Neural crest cell (in vitro differentiated cells): ENCODE measurements around the gene POLR3A. TPM values are rescaled to one million over a fixed set of nuclear protein-coding genes. Genes with fewer than 3 reads are reported as not detected.

Experiments used
- DNase-seq: peaks from one replicate; pipeline ENCODE4 v3.0.0; 2021; ENCODE audit warnings: low read depth, mixed read lengths, low spot score
- H3K27ac Mint-ChIP-seq: one replicate; pipeline ENCODE4 v1.8.0; 2021; ENCODE audit warnings: mild to moderate bottlenecking, mixed read lengths; ENCODE audit not compliant: unreplicated experiment
- H3K27me3 Mint-ChIP-seq: 2 replicates; pipeline ENCODE4 v1.8.0; 2021; ENCODE audit warnings: low read depth, mild to moderate bottlenecking, mixed read lengths
- H3K36me3 Mint-ChIP-seq: 2 replicates; pipeline ENCODE4 v1.8.0; 2021; ENCODE audit warnings: low read depth, mild to moderate bottlenecking, mixed read lengths
- H3K4me1 Mint-ChIP-seq: 2 replicates; pipeline ENCODE4 v1.8.0; 2021; ENCODE audit warnings: mixed read lengths
- H3K4me3 Mint-ChIP-seq: one replicate; pipeline ENCODE4 v1.8.0; 2021; ENCODE audit warnings: mild to moderate bottlenecking, mixed read lengths
- H3K9me3 Mint-ChIP-seq: 2 replicates; pipeline ENCODE4 v1.8.0; 2021; ENCODE audit warnings: mixed read lengths
- total RNA-seq: library from RNA; stranded (reverse); gene quantifications from 2 replicates; pipeline ENCODE4 v1.2.1, GENCODE V29; 2021
- TF ChIP-seq, protein P1 (sequence below): fragments of 200-600 bp; sonication (generic); conservative IDR thresholded peaks from 2 replicates; pipeline ENCODE4 v1.5.0; 2021; ENCODE audit warnings: antibody characterized with exemption, mild to moderate bottlenecking

The POLR3A gene
- total RNA-seq, 1 donor from 2014 or later, result 28.9 TPM

DNA sequence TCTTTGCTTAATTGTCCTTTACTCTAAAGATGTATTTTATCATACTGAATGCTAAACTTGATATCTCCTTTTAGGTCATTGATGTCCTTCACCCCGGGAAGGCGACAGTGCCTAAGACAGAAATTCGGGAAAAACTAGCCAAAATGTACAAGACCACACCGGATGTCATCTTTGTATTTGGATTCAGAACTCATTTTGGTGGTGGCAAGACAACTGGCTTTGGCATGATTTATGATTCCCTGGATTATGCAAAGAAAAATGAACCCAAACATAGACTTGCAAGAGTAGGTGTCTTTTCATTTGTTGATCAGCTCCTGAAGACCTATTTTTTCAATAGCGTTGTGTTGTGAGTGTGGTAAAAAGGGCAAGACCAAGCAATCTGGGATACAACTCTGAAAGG lies 6.1 kb upstream of the POLR3A start:
- Mint-ChIP-seq H3K27ac (peak overlapping the region; percentile 28), H3K4me1 (peaks cover 53% of the 10 kb centered on the region)

DNA sequence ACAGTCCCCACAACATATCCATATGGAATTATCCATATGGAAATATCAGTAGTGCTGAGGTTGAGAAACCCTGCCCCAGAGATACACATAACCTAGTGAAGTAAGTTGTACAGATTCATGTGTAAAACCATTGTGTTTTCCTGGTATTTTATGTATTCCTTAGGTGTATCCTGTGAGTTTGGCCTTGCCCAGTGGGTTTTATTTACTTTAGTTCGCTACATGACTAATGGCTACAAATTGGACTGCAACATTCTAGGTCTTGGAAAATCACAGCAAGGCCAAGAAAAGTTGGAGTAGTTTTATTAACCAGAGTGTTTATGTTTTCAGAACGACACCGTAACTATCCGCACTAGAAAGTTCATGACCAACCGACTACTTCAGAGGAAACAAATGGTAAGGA lies 5.7 kb upstream of the POLR3A start:
- DNase-seq, result no peak
- no peak overlapping the region for H3K27ac Mint-ChIP-seq
- H3K4me1 Mint-ChIP-seq, result peaks cover 53% of the 10 kb centered on the region
- no peaks in the 10 kb centered on the region for H3K9me3 Mint-ChIP-seq
- H3K4me3 Mint-ChIP-seq, result peak overlapping the region; percentile 98
- H3K36me3 Mint-ChIP-seq, result peaks cover 19% of the 10 kb centered on the region
- TF ChIP-seq, protein P1, sequence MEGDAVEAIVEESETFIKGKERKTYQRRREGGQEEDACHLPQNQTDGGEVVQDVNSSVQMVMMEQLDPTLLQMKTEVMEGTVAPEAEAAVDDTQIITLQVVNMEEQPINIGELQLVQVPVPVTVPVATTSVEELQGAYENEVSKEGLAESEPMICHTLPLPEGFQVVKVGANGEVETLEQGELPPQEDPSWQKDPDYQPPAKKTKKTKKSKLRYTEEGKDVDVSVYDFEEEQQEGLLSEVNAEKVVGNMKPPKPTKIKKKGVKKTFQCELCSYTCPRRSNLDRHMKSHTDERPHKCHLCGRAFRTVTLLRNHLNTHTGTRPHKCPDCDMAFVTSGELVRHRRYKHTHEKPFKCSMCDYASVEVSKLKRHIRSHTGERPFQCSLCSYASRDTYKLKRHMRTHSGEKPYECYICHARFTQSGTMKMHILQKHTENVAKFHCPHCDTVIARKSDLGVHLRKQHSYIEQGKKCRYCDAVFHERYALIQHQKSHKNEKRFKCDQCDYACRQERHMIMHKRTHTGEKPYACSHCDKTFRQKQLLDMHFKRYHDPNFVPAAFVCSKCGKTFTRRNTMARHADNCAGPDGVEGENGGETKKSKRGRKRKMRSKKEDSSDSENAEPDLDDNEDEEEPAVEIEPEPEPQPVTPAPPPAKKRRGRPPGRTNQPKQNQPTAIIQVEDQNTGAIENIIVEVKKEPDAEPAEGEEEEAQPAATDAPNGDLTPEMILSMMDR, result no peak
- no peaks in the 10 kb centered on the region for H3K27me3 Mint-ChIP-seq

More for the DNA sequence above, 6.1 kb upstream of the POLR3A start:
- TF ChIP-seq, protein P1, result no peak
- H3K36me3 Mint-ChIP-seq, result peaks cover 19% of the 10 kb centered on the region
- peak overlapping the region; percentile 98 for H3K4me3 Mint-ChIP-seq
- H3K27me3 Mint-ChIP-seq, result no peaks in the 10 kb centered on the region
- no peak for DNase-seq
- no peaks in the 10 kb centered on the region for H3K9me3 Mint-ChIP-seq

DNA sequence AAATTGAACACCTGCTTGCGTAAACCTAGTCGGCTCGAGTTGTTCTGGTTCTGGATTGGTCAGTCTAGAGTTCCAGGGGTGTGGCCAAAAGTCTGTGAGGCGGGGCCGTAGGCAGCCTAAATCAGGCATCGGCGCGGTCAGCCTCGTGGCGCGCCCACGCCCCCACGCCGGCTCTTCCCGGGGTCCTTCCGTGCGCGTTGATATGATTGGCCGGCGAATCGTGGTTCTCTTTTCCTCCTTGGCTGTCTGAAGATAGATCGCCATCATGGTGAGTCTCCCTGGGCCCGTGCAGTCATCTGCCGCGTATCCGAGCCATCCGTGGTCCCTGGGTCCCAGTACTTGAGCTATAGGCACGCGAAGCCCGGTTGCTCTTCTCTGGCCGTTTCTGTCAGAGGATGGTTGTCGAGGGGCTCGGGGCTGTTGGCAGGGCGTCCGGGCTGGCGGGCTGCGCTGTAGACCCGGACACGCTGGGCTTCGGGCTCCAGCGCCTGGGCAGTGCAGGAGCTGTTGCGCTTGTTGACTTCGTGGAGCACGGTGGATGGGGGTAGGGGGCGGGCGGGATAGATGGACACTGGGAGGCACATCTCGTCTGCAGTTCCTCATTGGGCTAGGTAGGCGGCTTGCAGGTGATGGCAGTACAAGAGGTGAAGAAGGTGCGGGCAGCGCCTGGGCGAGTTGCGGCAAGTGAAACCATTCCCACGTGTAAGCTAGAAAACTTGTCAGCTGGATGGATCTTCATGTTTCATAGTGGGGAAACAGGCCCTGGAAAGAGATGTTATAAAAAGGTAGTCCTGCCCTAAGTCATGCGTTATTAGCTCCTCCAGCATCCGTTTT lies 4.5 kb upstream of the POLR3A start, which contains the start of gene RPS24:
TSS of gene RPS24 (plus strand) at position 227 of the 834 bp plus-strand sequence. CDS start at position 266, 39 bp downstream.
- peaks cover 52% of the 10 kb centered on the region for H3K4me1 Mint-ChIP-seq
- H3K27ac Mint-ChIP-seq, result peak within 1 kb of the TSS; percentile 97
- no peaks in the 10 kb centered on the region for H3K9me3 Mint-ChIP-seq
- H3K4me3 Mint-ChIP-seq, result peak within 1 kb of the TSS; percentile 98
- no peaks in the 10 kb centered on the region for H3K27me3 Mint-ChIP-seq
- TF ChIP-seq, protein P1, result no peak
- peaks cover 16% of the 10 kb centered on the region for H3K36me3 Mint-ChIP-seq
- DNase-seq, result peak; percentile 93

DNA sequence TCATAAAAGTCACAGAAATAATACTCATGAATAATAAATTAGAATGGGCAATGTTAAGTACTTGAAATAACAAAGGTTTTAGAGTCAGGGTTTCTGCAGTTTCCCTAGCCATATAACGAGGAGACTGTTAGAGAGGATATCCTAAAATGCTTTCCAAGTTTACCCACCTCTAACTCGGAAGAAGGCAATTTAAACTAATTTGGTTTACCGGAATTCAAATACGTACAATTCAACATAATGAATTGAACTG lies 4.0 kb upstream of the POLR3A start:
- H3K4me1 Mint-ChIP-seq, result peaks cover 50% of the 10 kb centered on the region
- no peak for DNase-seq
- peaks cover 16% of the 10 kb centered on the region for H3K36me3 Mint-ChIP-seq
- no peaks in the 10 kb centered on the region for H3K27me3 Mint-ChIP-seq
- no peaks in the 10 kb centered on the region for H3K9me3 Mint-ChIP-seq
- peak overlapping the region; percentile 89 for H3K27ac Mint-ChIP-seq
- H3K4me3 Mint-ChIP-seq, result peak overlapping the region; percentile 98
- TF ChIP-seq, protein P1, result no peak

DNA sequence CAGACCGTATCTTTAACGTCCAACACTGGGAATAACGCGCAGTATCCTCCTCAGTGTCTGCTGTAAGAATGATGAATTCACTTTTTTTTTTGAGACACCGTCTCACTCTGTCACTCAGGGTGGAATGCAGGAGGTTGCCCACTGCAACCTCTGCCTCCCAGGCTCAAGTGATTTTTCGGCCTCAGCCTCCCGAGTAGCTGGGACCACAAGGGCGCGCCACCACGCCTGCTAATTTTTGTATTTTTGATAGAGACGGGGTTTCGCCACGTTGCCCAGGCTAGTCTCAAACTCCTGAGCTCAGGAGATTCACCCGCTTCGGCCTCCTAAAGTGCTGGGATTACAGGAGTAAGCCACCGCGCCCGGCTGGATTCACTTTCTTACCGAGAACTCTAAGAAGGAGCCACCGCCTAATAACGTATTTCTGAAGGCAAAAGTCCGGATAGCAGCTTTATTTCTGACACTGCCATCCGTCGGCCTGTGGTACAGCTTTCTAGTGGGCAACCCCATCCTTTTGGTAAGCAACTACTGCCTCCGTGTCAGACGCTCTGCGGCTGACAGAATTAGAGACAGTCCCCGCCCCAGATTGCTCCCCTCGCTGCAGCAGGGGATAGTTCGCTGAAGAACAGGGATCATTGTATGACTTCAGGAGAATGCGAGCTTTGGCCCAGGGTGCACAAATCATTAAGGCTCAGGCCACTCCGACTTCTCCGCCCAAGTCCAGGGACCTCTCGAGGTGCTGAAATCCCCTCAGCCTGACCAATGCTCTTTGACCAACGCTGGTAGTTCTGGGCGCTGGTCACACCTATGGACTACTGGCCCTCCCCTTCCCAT lies 662 bp downstream of the POLR3A start:
- DNase-seq, result no peak
- no peaks in the 10 kb centered on the region for H3K27me3 Mint-ChIP-seq
- H3K27ac Mint-ChIP-seq, result peak overlapping the region; percentile 95
- no peaks in the 10 kb centered on the region for H3K9me3 Mint-ChIP-seq
- H3K4me3 Mint-ChIP-seq, result peak overlapping the region; percentile 99
- peaks cover 14% of the 10 kb centered on the region for H3K36me3 Mint-ChIP-seq
- TF ChIP-seq, protein P1, result no peak
- H3K4me1 Mint-ChIP-seq, result peaks cover 20% of the 10 kb centered on the region
